NCI-H1417 (cell line): Measurements from ENCODE around the gene C6orf89.
"Not testable (repeated sequence)": the region's sequence is repeated elsewhere in the genome, so short reads cannot be mapped to it uniquely, and the experiment has no call there.

Source experiments
- DNase-seq, 3 experiments: peaks; one replicate each; lab custom pipeline; 2025; lab: John Stamatoyannopoulos, UW

C6orf89 gene

DNA sequence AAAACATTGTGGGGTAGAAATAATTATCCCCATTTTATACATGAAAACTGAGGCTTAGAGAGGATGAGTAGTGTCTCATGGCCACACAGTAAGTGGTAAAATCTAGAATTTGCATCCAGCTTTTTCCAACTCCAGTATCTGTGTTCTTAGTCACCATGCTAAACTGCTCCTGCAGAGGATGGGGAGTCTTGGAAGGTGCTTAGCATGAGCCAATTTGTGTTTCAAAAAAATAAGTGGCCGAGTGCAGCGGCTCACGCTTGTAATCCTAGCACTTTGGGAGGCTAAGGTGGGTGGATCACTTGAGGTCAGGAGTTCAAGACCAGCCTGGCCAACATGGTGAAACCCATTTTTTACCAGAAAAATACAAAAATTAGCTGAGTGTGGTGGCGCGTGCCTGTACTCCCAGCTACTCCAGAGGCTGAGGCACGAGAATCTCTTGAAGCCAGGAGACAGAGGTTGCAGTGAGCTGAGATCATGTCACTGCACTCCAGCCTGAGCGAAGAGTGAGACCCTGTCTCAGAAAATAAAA lies 2.4 kb downstream of the C6orf89 start:
- no peak for DNase-seq

DNA sequence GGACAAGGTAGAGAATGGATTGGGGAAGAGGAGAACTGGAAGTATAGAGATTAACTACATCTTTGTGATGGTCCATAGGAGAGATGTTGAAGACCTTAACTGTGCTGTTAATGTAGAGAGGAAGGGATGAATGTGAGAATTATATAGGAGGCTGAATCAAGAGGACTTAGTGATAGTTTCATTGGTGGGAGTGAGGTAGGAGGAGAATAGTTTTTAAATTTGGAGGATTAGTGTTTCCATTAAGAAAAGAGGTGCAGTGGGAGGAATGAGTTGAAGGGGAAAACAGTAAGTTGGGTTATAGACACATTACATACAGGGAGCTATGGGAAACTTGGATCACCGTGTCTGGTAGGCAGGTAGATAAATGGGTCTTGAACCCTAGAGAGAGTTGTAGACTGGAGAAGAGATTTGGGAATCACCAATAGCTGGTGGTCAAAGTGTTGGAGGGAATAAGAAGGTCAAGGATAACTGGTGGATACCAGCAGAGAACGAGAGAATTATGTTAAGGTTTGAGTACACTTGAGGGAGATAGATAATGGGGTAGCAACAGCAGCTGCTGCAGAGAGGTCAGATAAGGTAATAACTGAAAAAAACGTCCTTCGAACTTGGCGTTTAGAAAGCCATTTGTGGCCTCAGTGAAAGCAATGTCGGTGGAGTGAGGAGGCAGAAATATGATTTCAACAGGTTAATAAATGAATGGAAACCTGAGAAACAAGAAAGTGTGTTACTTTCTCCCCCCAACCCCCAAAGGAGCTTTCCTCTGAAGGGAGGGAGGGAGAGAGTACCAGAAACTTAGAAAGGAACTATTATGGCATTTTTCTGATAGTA lies 3.1 kb downstream of the C6orf89 start:
- peak in 1 of 3 experiments; percentile 50 for DNase-seq

DNA sequence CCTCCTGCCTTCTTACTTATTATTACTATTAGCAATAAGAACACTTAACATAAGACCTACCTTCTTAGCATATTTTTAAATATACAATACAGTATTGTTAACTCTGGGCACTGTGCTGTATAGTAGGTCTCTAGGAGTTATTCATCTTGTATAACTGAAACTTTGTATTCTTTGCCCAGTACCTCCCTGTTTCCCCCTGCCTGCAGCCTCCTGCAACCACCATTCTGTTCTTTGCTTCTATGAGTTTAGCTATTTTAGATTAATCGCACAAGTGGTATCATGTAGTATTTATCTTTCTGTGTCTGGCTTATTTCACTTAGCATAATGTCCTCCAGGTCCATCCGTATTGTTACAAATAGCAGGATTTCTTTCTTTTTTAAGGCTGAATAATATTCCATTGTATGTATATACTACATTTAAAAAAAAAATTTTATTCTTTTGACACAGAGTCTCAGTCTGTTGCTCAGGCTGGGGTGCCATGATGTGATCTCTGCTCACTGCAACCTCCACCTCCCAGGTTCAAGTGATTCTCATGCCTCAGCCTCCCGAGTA lies 4.4 kb downstream of the C6orf89 start:
- no peak for DNase-seq

DNA sequence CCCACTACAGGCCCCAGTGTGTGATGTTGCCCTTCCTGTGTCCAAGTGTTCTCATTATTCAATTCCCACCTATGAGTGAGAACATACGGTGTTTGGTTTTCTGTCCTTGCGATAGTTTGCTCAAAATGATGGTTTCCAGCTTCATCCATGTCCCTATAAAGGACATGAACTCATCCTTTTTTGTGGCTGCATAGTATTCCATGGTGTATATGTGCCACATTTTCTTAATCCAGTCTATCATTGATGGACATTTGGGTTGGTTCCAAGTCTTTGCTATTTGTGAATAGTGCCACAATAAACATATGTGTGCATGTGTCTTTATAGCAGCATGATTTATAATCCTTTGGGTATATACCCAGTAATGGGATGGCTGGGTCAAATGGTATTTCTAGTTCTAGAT lies 5.4 kb downstream of the C6orf89 start:
- not testable (repeated sequence) for DNase-seq

DNA sequence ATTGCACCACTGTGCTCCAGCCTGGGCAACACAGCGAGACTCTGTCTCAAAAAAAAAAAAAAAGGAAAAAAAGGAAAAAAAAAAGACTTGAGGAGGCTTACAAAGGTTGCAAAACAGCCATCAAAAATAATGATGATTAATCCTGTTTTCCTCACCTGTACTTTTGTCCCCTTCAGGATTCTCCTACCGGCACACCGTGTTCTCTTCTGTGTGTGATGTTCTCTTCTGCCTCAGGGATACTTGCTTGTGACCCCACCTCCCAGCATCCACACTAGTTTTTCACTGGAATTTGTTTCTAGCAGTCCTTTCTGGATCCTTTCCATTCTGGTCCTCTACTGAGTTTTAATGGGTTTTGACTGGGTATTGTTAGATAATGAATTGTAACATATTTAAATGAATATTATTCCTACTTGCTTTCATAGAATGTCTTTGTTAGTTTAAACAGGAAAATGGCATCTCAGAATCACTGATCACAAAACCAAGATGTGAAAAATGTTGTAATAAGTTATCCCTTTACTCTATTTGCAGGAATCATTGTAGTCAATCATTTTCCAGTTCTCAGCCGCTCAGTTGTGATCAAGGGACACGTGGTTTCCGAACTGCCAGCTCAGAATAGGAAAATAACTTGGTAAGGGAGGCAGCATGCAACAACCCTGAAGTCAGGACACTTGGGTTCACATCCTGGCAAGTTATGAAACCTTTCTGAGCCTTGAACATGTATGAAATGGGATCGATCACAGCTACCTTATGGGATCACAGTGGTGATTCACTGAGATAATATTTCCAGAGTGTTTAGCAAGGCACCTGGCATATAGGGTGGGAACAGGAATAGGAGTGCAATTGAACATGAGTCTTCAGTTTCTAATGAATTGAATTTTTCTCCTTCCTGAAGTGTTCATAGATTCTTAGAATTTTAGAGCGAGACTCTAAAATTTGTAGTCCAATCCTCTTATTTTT lies 8.5 kb downstream of the C6orf89 start:
- DNase-seq: no peak

DNA sequence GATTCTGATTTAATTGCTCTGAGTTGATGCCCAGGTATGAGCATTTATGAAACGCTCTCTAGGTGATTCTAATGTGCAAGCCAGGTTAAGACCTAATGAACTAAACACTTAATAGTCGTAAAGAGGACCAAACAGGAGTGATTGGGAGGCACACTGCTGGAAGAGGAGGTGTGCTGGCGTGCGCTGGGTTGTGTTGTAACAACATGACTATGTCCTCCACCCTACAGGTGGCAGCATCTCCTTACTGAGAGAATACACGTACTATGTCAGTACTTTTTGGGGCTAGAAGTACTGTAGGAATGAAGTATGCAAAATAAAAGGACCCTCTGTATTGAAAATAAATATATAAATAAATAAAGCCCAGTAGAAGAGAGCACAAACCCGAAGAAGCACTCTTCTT lies 11.9 kb downstream of the C6orf89 start:
- no peak for DNase-seq

DNA sequence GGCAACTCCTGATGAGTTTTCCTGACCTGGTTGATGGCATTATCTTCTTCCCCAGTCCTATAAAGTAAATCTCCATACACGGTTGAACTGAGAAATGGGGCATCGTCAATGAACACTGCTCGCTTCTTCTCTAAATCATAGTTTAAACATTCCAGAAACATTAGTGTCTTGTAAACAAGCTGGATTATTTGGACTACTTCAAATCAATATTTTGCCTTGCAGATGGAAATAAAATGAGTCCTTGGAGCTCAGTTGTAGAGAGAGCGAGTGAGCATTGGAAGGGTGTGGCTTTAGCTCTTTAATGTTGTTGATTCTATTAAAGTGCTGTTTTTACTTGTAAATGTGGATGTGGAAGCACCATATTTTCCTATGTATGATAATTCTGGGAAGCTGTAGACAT lies 18.4 kb downstream of the C6orf89 start:
- no peak for DNase-seq

DNA sequence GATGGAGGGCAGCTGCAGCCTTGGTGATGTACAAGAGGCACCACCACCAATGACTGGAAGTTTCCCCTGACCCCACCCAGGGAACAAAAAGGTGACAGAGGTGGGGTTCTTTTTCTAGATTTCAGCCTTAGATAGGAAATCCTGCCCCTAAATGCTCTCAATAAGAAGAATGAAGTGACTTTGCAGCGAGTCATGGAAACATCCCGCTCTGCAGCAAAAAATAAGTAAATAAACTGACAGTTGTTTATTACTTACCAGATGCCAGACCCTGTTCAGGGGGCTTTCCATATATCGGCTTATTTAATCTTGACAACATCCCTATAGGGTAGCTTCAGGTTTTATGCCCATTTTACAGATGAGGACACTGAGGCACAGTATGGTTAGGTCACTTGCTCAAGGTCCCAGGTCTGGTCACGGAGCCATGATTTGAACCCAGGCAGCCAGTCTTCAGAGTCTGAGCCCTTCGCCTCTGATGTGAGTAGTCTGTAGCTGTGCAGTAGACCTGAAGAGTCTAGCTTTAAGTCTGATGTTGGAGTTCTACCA lies 19.2 kb downstream of the C6orf89 start:
- no peak for DNase-seq

DNA sequence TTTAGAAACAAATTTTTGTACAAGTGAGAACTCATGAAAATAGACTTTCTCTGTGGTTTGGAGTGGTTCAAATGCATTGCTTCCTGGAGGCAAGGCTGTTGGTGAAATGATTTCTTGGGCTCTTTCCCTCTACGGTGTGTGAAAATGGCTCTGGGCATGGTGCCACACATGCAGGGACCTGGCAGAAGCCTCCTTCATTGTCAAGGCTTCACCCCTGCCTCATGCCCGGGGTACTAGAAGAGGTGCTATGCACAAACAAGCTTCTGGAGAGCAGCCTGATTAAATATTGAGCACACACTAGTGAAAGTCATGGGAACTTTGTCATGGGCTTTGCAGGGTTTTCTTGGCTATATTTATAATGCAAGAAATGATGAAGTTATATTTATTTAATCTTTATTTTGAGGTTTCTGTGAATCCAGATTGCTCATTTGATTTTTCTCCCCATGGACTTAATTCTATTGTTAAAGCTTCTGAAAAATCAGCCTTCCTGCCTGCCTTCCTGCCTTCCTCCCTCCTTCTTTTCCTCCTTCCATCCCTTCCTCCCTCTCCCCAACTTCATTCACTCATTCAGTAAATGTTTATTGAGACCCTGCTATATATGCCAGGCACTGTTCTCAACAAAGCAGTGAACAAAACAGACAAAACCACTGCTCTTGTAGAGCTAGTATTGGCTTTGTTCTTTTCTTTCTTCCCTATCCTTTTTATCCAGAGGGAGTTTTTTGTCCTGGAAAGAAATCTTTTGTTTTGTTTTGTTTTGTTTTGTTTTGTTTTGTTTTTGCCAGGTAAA lies 21.0 kb downstream of the C6orf89 start:
- peak in 1 of 3 experiments; percentile 3 for DNase-seq

DNA sequence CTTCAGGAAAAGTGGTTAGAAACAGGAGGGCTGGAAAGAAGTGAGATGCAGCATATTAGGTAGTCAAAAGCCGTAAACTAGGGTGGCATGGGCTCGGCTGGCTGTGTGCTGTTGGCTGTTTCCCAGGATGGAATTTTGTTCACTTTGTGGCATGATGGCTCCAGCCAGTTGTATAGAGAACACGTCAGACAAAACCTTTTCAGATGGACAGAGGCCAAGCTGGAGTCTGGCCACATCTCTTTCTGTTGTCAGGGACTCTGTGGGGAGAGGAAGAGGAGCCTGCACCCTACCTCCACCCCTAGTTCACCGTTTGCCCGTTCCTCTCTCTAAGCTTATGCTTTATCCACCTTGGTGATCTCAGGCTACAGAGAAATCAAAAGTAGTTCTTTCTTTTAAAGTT lies 22.0 kb downstream of the C6orf89 start:
- no peak for DNase-seq

DNA sequence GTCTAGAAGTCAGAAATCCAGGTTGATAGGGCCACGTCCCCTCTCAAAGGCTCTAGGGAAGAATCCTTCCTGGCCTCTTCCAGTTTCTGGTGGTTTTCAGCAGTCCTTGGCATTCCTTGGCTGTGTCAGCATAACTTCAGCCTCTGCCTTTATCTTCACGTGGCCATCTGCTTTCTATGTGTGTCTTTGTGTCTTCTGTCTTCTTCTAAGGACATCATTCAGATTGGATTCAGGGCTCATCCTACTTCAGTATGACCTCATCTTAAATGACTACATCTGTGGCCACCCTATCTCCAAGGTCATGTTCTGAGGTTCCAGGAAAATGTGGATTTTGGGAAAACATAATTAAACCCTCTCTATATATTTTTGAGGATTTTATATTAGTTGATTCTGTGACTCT lies 23.0 kb downstream of the C6orf89 start:
- no peak for DNase-seq

DNA sequence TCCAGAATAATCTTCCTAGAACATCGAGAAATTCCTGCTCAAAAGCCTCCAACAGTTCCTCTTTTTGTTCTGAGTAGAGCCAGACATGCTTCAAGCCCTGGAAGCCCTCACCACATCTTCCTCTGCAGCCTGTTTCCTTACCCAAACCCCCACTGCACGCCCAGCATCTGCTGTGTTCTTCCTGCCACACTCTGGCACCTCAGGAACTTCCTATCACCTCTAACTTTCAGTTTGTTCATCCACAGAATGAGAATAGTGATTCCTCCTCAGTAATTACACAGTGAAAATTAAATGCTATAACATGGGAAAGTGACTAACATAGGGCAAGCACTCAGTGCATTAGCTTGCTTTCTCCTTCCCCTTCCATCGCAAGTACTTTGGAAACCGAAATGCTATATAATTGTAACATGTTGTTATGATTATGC lies 26.3 kb downstream of the C6orf89 start:
- no peak for DNase-seq

DNA sequence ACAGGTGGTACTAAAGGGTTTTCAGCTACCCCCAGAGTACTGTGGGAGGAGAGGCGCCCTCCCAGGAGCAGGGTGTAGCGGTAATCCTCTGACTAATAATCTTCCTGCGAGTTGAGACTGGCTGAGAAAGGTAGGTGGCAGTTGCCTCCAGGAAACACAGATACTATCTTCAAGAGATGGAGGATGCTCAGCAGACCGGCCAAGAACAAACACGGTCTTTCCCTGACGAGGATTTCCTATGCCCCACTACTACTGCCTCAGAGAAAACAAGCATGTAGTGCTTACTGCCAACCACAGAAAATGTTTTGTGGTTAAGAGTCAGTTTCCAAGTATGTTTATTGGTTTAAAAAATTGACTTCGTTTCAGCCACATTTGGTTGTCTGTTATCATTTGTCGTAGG lies 26.8 kb downstream of the C6orf89 start:
- no peak for DNase-seq

DNA sequence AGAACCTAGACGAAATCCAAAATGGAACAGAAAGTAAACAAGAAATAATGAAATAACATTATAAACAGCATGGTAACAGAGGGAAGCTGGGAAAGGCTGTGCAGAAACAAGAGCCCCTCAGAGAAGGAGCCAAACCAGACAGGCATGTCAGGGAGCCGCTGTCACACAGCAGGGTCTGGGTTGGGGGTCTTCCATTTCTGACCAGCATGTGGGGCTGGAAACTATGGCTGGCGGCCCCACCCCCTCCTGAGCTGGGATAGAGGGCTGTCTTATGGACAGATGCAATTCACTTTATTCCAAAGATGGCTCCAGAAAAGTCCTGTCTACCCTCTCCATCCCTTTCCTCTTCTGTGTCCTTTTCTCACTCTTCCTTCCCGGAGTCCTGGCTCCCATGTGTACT lies 27.3 kb downstream of the C6orf89 start:
- DNase-seq: no peak

DNA sequence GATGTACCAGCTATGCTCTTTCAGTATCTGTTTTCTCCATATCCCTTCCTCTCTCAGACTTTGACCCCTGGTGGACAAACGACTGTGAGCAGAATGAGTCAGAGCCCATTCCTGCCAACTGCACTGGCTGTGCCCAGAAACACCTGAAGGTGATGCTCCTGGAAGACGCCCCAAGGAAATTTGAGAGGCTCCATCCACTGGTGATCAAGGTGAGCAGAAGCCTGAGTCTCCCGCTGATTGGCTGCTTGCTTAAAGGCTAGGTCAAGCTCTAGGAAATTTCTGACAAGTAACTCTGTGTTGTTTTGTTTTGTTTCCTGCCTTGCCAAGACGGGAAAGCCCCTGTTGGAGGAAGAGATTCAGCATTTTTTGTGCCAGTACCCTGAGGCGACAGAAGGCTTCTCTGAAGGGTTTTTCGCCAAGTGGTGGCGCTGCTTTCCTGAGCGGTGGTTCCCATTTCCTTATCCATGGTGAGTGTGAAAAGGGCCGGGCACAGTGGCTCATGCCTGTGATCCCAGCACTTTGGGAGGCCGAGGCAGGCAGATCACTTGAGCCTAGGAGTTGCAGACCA lies 28.6 kb downstream of the C6orf89 start:
- DNase-seq: no peak

DNA sequence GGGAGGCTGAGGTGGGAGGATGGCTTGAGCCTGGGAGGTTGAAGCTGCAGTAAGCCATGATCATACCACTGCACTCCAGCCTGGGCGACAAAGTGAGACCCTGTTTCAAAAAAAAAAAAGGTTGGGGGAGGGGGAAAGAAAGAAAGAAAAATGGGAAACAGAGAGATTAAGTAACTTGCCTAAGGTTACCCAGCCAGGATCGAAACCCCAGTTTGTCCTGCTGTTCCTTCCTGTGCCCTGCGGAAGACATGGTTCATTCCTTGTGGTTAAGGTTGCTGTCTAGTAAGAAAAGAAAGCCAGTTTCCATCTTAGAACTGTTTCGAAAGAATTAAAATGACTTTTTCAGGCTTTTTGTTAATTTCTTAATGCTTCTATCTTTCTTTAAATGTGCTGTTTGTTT lies 29.8 kb downstream of the C6orf89 start:
- no peak for DNase-seq

DNA sequence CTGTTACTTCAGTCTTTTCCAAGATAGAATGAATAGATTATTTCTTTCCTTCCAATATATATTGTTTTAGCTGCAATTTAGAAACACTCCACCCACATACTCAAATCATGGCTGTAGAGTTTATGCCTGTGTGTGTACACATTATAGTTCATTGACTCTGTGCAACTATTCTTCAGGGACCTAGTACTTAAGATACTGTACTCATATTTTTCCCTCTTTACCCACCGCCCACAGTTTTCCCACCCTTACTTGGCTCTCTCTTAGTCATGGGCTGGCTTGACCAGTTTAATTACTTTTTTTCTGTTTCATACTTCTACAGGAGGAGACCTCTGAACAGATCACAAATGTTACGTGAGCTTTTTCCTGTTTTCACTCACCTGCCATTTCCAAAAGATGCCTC lies 30.4 kb downstream of the C6orf89 start:
- DNase-seq: no peak

DNA sequence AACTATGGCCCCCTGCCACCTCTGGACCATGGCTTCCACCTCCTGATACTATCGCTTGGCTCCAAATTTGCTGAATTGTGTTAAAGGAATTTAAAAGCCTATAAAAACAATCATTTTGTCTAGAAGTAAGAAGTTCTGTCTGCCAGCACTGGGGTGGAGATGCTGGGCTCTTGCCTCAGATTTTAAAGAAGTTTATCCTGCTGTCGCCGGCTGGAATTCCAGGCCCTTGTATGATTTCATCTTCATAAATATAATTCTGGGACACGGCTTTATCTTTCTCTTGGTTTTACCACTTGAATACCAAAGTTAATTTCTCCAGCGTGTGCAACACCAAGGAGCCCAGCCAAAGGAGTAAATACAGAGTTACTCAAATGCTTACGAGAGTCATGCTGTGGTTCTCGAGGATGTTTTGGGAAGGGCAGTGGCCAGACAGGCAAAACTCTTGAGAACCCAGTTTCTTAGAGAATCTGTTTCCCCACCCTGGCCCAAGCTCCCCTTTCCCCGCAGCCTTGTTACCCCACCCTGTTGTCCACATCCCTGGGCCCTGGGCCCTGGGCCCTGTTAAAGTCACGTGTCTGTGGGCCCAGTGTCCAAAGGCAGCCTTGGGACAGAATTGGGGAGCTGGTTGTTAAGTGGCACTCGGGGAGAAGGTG lies 31.9 kb downstream of the C6orf89 start:
- DNase-seq: no peak

DNA sequence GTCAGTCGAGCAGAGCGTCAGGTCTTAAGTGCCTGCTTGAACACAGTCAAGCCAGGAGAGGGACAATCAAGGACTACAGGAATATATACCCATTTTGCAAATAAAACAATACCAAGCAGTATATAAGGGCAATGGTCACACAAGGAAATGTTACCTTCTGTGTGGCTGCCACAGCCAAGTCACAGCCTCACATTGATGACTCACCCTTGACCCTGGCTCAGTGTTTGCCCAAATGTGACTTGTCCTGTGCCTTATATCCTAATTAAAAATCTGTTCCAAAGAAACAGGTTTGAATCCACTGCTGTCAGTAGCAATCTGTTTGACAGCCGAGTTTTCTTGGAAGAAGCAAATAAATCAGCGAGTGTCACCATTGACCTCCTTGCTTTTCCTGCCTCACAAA lies 34.3 kb downstream of the C6orf89 start:
- no peak for DNase-seq

DNA sequence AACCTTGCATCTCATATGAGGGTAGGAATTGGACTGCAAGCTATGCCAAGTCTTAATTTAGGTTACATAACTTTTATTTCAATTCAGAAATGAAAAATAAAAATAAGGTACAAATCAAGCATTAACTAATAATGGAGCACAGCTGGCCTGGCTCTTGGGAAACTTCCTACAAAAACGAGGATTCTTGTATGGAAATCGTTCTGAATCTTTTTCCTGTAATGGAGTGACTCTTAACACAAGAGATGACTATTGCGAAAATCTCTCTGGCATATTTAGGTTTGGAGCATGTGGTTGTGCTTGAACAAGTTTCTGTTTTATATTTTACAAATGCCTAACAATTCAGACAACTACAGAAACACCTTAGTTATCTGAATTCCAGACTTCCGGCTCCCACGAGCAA lies 34.8 kb downstream of the C6orf89 start:
- DNase-seq: no peak
